Spleen (tissue), 10 donors: ENCODE measurements around the gene CATSPER4. TPM values are rescaled to one million over a fixed set of nuclear protein-coding genes. Genes with fewer than 3 reads are reported as not detected.

Experiments used
- polyA plus RNA-seq, 3 donors: library from polyadenylated mRNA; stranded (reverse); fragments of 200-250 nt; gene quantifications; one replicate each; pipeline ENCODE4 v1.2.1, GENCODE V29; 2013
- total RNA-seq, 7 donors: library from RNA; depleted of rRNA in 3 of 7; stranded (reverse); fragments of >200 nt in 3 of 7; fragmentation: NEBNext Ultra II Directional in 4 of 7; extraction: Animal tissue kit (Norgen Biotek cat#: 25700) in 4 of 7; gene quantifications; one replicate each; pipeline versions ENCODE4 v1.1.0 to v1.2.1, GENCODE V29; 2016 to 2021
- donor health status: healthy with polysubstance abuse.
- donor health status: DM: no; HTN: no; CAD: no; lungs with moderate emphysema.
- donor health status: DM: no; HTN: no; CAD: no.
- donor health status: Bipolar disorder and iron deficiency.
- donor health status: healthy.
- donor health status: DM: no; HTN: no; CAD: no.
- donor health status: DM: yes; HTN: yes; CAD: no.

Gene CATSPER4
- total and polyA plus RNA-seq, 10 donors = 0.03 TPM; not detected in 9

Other genes with a start within 250 kb of the CATSPER4 start
- gene PAFAH2, start 192.5 kb upstream of the CATSPER4 start, total RNA-seq = 10 to 100 TPM; 12.9 to 19.7 (median 13.9) TPM
- 1 to 10 TPM; 3.9 to 5.3 (median 4.7) TPM for gene PAFAH2, start 192.5 kb upstream of the CATSPER4 start, polyA plus RNA-seq
- 1 to 10 TPM; 2.3 to 8.6 (median 4.9) TPM for gene EXTL1, start 168.8 kb upstream of the CATSPER4 start, total RNA-seq
- 1 to 10 TPM in 1 of 3 donors, under 1 TPM in 2; 0.30 to 3.6 (median 0.63) TPM for gene EXTL1, start 168.8 kb upstream of the CATSPER4 start, polyA plus RNA-seq
- gene SLC30A2, start 144.5 kb upstream of the CATSPER4 start, total RNA-seq = not detected
- gene SLC30A2, start 144.5 kb upstream of the CATSPER4 start, polyA plus RNA-seq = not detected
- gene TRIM63, start 123.0 kb upstream of the CATSPER4 start, total RNA-seq = under 1 TPM in 2 of 7 donors, not detected in 5; 0.19 to 0.61 TPM
- under 1 TPM; 0.13 to 0.33 (median 0.30) TPM for gene TRIM63, start 123.0 kb upstream of the CATSPER4 start, polyA plus RNA-seq
- gene PDIK1L, start 78.8 kb upstream of the CATSPER4 start, total RNA-seq = 10 to 100 TPM in 5 of 7 donors, 1 to 10 TPM in 2; 7.7 to 14.1 (median 11.6) TPM
- gene PDIK1L, start 78.8 kb upstream of the CATSPER4 start, polyA plus RNA-seq = 1 to 10 TPM; 2.5 to 3.1 (median 3.1) TPM
- 1 to 10 TPM in 6 of 7 donors, under 1 TPM in 1; 0.76 to 5.9 (median 1.8) TPM for gene FAM110D, start 31.5 kb upstream of the CATSPER4 start, total RNA-seq
- 1 to 10 TPM in 1 of 3 donors, under 1 TPM in 2; 0.44 to 1.2 (median 0.91) TPM for gene FAM110D, start 31.5 kb upstream of the CATSPER4 start, polyA plus RNA-seq
- not detected for gene C1orf232, start 21.6 kb upstream of the CATSPER4 start, total RNA-seq
- gene C1orf232, start 21.6 kb upstream of the CATSPER4 start, polyA plus RNA-seq = not detected
- gene ZNF593, start 20.7 kb upstream of the CATSPER4 start, total RNA-seq = 10 to 100 TPM; 13.5 to 27.8 (median 19.6) TPM
- 100 to 1,000 TPM in 1 of 3 donors, 10 to 100 TPM in 2; 74.9 to 104 (median 80.3) TPM for gene ZNF593, start 20.7 kb upstream of the CATSPER4 start, polyA plus RNA-seq
- gene ZNF593OS, start 18.8 kb upstream of the CATSPER4 start, total RNA-seq = not detected
- under 1 TPM; 0.26 to 0.43 (median 0.26) TPM for gene ZNF593OS, start 18.8 kb upstream of the CATSPER4 start, polyA plus RNA-seq
- gene CNKSR1, start 13.1 kb upstream of the CATSPER4 start, total RNA-seq = 1 to 10 TPM; 1.0 to 5.5 (median 3.7) TPM
- gene CNKSR1, start 13.1 kb upstream of the CATSPER4 start, polyA plus RNA-seq = 1 to 10 TPM in 2 of 3 donors, under 1 TPM in 1; 0.68 to 2.0 (median 1.0) TPM
- gene CEP85, start 43.6 kb downstream of the CATSPER4 start, total RNA-seq = 10 to 100 TPM in 5 of 7 donors, 1 to 10 TPM in 2; 7.8 to 14.9 (median 10.8) TPM
- 1 to 10 TPM; 3.9 to 5.2 (median 4.2) TPM for gene CEP85, start 43.6 kb downstream of the CATSPER4 start, polyA plus RNA-seq
- 100 to 1,000 TPM; 139 to 261 (median 233) TPM for gene SH3BGRL3, start 89.5 kb downstream of the CATSPER4 start, total RNA-seq
- 100 to 1,000 TPM; 249 to 319 (median 286) TPM for gene SH3BGRL3, start 89.5 kb downstream of the CATSPER4 start, polyA plus RNA-seq
- 10 to 100 TPM; 25.1 to 67.1 (median 48.0) TPM for gene UBXN11, start 116.0 kb downstream of the CATSPER4 start, total RNA-seq
- gene UBXN11, start 116.0 kb downstream of the CATSPER4 start, polyA plus RNA-seq = 10 to 100 TPM; 26.6 to 67.8 (median 66.1) TPM
- 100 to 1,000 TPM; 206 to 422 (median 301) TPM for gene CD52, start 127.4 kb downstream of the CATSPER4 start, total RNA-seq
- gene CD52, start 127.4 kb downstream of the CATSPER4 start, polyA plus RNA-seq = 1,000 to 10,000 TPM; 2,248 to 3,726 (median 2,540) TPM
- gene CRYBG2, start 163.5 kb downstream of the CATSPER4 start, total RNA-seq = 1 to 10 TPM in 1 of 7 donors, under 1 TPM in 1, not detected in 5; 0.87 to 1.1 TPM
- gene CRYBG2, start 163.5 kb downstream of the CATSPER4 start, polyA plus RNA-seq = 1 to 10 TPM; 1.2 to 3.4 (median 1.5) TPM
- gene ZNF683, start 182.1 kb downstream of the CATSPER4 start, total RNA-seq = under 1 TPM in 5 of 7 donors, not detected in 2; 0.17 to 0.74 (median 0.49) TPM
- 1 to 10 TPM in 1 of 3 donors, under 1 TPM in 2; 0.38 to 1.5 (median 0.83) TPM for gene ZNF683, start 182.1 kb downstream of the CATSPER4 start, polyA plus RNA-seq
- gene LIN28A, start 220.2 kb downstream of the CATSPER4 start, total RNA-seq = not detected
- not detected for gene LIN28A, start 220.2 kb downstream of the CATSPER4 start, polyA plus RNA-seq
- gene DHDDS, start 241.7 kb downstream of the CATSPER4 start, total RNA-seq = 10 to 100 TPM; 30.1 to 48.8 (median 35.7) TPM
- gene DHDDS, start 241.7 kb downstream of the CATSPER4 start, polyA plus RNA-seq = 10 to 100 TPM; 11.1 to 17.1 (median 16.5) TPM